Choroid plexus epithelial cell (primary cell): Measurements from ENCODE around the gene ERI3.

Experiments used
- DNase-seq: peaks from one replicate; pipeline ENCODE4 v3.0.0-alpha.2; 2010; ENCODE audit warnings: low read depth
- H3K4me3 ChIP-seq: 2 replicates; pipeline ENCODE4 v1.5.1; 2011; ENCODE audit warnings: low read depth, mild to moderate bottlenecking, control low read depth, low read length, moderate library complexity
- CTCF ChIP-seq: conservative IDR thresholded peaks from 2 replicates; pipeline ENCODE4 v1.5.1; 2011; ENCODE audit warnings: low read depth, mild to moderate bottlenecking, control low read depth, inconsistent platforms, low read length, moderate library complexity

Gene ERI3

DNA sequence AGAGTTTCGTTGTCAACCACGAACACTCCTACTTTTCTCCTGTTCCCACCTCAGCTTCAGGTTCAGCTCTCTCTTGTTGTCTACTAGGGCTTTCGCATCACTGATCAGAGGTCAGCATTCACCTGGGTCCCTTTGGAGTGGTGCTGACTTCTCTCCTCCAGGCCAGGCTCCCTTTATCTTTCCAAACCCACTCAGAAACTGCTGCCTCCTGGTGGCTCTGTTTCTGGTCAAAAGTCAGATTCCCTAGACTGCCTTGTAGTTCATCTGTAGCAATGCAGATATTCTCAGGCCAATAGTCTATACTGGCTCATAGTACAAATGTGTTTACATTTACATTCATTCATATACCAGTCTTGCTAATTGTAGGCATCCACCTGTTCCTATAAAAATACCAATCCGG, 6.4 kb upstream of the ERI3 start:
- H3K4me3 ChIP-seq = no peak overlapping the region
- peak; percentile 52 for TF ChIP-seq CTCF
- peak; percentile 36 for DNase-seq

- DNase-seq = no peak
- TF ChIP-seq CTCF = no peak
- no peak overlapping the region for H3K4me3 ChIP-seq
Measured at GRCh38 chr1:44359234-44359935, 4.3 kb upstream of the ERI3 start.

DNA sequence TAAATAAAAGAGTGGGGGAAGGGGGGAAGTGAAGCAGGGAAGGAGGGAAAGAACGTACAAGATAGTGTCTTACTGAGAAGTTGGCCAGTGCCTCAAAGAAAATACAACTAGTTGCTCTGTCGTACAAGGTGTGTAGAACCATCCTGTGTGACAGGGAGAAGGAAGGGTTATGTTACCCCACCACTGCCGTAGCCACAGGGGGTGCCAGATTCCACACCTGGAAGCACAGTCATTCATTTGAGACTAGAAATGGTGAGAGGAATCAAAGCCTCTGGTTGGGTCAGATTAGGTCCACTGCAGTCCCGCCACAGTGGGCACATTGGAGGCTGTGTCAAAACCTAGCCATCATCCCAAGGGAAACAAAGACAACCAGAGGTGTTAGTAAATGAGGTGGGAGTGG, 2.7 kb upstream of the ERI3 start:
- no peak for DNase-seq
- no peak for TF ChIP-seq CTCF
- no peak overlapping the region for H3K4me3 ChIP-seq

GRCh38 chr1:44355582-44356305, 687 bp upstream of the ERI3 start:
- H3K4me3 ChIP-seq = peak overlapping the region; percentile 84
- no peak for TF ChIP-seq CTCF
- DNase-seq = no peak

DNA sequence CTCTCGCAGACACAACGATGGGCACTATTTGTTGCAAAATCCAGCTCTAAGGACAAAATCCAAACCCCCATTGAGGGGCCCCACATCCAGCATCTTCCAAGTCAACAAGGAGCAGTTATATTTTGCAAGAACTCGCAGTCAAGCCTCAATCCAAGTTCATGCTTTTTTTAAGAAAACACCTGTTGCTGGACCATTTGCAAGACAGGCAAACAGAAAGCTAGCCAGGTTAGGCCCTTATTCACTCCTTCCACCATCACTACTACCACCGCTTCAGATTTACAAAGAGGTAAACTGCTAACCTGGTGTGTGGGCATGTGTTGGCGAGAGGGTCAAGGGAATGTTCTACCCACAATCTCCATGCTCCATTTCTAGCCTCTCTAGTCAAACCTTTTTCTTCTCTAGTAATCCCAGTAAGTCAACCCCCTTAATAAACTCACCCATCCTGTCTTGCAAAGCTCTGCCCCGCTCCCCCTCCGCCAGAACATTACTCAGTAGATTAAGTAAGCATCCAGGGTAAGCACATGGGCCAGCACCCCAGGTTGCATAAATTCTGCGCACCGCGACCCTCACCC, 703 bp downstream of the ERI3 start:
- TF ChIP-seq CTCF = no peak
- H3K4me3 ChIP-seq = peak overlapping the region; percentile 84
- DNase-seq = peak; percentile 43

- no peak for DNase-seq
- H3K4me3 ChIP-seq = peak overlapping the region; percentile 7
- no peak for TF ChIP-seq CTCF
Measured at GRCh38 chr1:44353604-44354003, 1.5 kb downstream of the ERI3 start.
